GM21367 (cell line): ENCODE measurements around the gene ARHGAP45.

Experiments used
- ATAC-seq: cut with Tn5 transposase; IDR thresholded peaks from one replicate; pipeline ENCODE4 v1.9.1; 2021; ENCODE audit not compliant: unreplicated experiment

The ARHGAP45 gene

GRCh38 chr19:1070576-1070930 is 3.6 kb downstream of the ARHGAP45 start:
- no peak for ATAC-seq

DNA sequence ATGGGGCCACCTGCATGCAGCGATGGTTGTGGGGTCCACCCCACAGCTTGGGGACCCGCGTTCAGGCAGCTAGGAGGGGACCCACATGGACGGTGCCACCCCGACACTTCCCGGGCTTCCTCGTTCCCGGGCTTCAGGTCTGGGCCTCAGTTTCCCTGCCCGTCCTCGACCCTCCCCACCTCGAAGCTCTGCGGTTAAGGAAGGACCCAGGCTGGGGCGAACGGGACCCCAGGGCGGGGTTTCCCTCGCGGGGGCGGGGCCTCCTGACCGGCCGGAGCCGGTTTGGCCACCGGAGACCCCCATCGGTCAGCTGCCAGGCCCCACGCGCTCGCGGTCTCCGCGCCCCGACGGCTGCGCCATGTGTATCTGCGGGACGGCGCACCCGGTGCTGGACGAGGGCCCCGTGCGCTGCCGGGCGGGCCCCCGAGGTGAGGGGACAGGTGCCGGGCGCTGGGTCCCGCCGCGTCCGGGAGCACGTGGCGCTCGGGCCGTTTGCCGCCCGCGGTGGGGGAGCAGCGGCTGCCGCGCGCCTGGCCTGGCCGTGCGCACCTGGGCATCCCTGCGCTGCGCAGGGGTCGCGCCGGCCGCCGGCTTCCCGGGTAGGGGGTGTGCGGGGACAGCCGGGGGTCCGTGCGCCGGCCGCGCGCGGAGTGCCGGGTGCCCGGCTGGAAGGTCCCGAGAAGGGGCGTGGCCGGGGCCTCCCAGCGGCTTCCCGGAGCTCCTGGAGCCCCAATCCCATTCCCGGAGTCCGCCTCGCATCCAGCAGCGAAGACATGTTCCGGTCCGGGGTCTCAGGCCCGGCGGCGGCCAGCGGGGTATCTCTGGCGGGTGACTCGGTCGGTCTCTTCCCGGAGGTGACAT is 4.2 kb downstream of the ARHGAP45 start:
- no peak for ATAC-seq

DNA sequence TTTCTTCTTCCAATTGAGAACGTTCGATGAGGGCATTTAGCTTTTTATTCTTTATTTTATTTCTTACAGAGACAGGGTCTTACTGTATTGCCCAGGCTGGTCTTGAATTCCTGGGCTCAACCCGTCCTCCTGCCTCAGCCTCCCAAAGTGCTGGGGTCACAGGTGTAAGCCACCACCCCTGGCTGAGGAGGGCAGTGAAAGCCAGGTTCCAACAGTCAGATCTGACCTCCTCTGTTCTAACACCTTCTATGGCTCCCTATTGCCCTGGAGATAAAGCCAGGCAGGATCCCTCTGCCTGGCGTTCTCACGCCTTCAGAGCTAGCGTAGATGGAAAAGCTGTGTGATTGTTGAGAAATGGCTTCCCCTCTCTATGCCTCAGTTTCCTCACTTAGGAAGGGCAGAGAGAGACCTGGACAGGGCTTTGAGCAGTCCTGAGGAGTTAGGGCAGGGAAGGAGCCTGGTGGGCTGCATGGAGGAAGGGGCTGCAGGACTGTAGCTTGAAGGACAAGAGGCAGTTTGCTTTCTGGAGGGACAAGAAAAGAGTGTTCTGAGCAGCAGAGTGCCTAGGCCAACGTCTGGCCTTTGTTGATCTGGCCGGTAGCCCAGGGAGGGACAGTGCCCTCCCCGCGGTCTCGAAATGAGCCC is 5.5 kb downstream of the ARHGAP45 start:
- ATAC-seq, result no peak

- no peak for ATAC-seq
Observed at GRCh38 chr19:1073063-1073955, 6.3 kb downstream of the ARHGAP45 start.

DNA sequence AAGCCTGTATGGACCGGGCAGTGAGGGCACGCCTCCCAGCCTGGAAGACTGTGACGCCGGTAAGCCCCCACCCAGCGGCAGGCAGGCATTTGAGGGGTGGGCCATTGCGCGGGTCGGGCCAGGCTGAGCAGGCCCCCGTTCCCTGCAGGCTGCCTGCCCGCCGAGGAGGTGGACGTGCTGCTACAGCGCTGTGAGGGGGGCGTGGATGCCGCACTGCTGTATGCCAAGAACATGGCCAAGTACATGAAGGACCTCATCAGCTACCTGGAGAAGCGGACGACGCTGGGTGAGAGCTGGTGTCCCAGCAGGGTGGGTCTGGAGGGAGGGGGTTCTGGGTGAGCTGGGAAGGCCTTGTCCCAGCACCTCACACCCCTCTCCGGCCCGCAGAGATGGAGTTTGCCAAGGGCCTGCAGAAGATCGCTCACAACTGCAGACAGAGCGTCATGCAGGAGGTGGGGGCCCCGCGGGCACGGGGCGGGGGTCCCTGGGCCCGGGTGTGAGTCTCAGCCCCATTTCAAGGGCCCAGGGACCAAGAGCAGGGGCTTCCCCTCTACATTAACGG is 7.1 kb downstream of the ARHGAP45 start:
- no peak for ATAC-seq

- ATAC-seq, result no peak
Observed at GRCh38 chr19:1074544-1075283, 7.7 kb downstream of the ARHGAP45 start.

GRCh38 chr19:1076046-1076386 is 9.0 kb downstream of the ARHGAP45 start:
- no peak for ATAC-seq

DNA sequence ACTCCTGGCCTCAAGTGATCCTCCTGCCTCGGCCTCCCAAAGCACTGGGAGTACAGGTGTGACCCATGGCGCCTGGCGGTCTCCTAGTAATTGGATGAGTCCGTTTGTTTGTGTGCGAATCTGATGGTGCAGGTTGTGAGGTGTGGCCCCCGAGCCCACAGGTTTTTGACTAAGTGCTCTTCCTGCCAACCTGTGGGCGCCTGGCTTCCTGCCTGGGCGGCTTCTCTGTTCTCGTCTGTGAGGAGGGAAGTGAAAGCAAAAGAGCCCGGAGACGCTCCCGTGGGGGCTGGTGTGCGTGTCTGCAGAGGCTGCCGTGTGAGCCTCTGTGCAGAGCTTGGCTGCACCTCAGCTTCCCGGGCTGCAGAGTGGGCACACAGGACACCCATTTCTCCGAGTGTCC is 10.0 kb downstream of the ARHGAP45 start:
- no peak for ATAC-seq

GRCh38 chr19:1079566-1080111 is 12.7 kb downstream of the ARHGAP45 start:
- no peak for ATAC-seq

GRCh38 chr19:1080360-1081161 is 13.6 kb downstream of the ARHGAP45 start:
- no peak for ATAC-seq

DNA sequence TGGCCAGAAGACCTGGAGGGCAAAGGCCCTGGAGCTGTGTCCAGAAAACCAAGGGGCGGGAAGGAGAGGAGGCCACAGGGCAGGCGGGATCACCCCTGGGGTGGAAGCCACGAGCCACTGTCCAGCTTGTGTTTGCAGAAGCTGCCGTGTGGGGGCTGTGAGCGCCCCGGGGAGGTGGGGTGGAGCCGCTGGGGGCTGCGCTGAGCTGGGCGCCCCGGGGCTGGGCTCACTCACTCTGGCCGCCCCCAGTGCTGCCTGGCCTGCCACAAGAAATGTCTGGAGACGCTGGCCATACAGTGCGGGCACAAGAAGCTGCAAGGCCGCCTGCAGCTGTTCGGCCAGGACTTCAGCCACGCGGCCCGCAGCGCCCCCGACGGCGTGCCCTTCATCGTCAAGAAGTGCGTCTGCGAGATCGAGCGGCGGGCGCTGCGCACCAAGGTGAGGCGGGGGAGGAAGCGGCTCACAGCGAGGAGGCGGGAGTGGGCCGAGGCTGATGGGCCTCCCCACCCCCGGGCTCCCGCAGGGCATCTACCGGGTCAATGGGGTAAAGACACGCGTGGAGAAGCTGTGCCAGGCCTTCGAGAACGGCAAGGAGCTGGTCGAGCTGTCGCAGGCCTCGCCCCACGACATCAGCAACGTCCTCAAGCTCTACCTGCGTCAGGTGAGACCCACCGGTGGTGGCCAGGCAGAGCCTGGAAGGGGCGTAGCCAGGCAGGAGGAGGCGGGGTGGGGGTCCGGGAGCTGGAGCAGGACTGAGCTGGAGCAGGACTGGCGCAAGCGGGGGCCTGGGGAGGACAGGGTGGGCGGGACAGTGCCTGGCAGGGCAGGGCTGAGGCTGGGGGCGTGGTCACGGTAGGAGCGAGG is 14.6 kb downstream of the ARHGAP45 start:
- ATAC-seq, result no peak

DNA sequence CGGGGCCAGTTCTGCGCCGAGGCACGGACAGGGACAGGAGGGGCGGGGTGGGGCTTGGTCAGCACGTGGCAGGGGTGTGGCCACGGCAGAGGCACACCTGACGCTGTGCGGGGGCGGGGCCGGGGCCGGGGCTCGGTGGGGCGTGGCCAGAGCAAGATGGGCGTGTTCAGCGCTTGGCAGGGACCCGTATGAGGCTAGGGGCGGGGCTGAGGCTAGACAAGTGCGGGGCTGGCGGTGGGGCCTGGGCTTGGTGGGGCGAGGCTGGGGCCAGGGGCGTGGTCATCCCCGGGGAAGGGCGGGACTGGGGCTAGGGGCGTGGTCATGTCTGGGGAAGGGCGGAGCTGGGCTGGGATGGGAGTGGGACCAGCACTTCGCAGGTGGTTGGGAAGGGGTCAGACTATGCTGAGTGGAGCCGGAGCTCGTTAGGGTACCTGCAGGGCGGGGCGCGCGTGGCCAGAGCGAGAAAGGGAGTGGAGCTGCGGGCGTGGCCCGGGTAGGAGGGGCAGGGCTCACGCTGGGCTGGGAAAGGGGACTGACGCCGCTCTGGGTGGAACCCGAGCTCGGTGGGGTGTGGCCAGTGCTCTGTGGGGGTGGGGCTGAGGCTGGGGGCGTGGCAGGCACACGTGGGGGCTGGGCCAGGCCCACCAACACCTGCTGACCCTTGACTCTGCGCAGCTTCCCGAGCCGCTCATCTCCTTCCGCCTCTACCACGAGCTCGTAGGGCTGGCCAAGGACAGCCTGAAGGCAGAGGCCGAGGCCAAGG is 15.4 kb downstream of the ARHGAP45 start:
- ATAC-seq, result no peak

DNA sequence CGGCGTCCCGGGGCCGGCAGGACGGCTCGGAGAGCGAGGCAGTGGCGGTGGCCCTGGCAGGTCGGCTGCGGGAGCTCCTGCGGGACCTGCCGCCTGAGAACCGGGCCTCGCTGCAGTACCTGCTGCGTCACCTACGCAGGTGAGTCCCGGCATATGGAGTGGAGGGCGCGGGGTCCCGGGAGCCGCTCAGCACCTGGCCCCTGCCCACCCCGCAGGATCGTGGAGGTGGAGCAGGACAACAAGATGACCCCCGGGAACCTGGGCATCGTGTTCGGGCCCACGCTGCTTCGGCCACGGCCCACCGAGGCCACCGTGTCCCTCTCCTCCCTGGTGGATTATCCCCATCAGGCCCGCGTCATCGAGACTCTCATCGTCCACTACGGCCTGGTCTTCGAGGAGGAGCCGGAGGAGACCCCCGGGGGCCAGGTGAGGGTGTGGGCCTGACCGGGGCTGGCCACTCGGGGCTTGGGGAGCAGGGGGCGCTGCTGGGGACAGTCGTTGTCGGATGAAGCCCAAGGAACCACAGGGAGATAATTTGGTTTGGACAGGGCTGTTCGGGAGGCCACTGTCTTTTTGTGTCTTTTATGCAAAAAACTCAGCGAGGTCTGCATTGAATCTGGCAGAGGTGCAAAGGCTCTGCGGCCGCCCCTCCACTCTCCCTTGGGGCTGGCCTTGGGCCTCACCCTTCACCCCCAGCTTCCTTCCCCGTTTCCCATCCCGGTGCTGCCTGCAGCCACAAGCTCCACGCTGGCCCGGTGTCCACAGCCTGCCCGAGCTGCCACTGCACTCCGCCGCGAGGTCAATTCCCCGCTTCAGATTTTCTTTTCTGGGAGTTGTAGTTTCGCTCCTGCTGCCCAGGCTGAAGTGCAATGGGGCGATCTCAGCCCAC is 16.2 kb downstream of the ARHGAP45 start:
- ATAC-seq, result no peak

- no peak for ATAC-seq
Observed at GRCh38 chr19:1084024-1084868, 17.3 kb downstream of the ARHGAP45 start.

- no peak for ATAC-seq
Observed at GRCh38 chr19:1085053-1085658, 18.2 kb downstream of the ARHGAP45 start.
